Measurements from ENCODE around the gene KIN.
"Not testable (repeated sequence)": the region's sequence is repeated elsewhere in the genome, so short reads cannot be mapped to it uniquely, and the experiment has no call there.

The KIN gene

DNA sequence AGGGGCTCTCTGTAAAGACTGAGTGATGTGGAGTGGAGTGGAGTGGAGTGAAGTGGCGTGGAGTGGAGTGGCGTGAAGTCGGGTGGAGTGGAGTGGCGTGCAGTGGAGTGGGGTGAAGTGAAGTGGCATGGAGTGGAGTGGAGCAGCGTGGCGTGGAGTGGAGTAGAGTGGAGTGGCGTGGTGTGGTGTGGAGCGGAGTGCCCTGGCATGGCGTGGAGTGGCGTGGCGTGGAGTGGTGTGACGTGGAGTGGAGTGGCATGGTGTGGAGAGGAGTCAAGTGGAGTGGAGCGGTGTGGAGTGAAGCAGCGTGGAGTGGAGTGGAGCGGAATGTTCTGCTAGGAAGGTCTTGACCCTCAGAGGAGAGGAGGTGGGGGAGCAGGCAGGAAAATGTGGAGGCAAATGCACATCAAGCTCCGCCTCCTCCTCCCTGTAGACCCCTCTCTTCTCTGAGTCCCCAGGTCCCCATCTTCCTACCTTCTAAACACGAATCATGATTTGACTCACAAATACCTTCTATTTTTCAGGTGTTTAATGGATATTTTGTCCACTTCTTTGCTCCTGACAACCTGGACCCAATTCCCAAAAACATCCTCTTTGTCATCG is 64.8 kb downstream of the KIN start:
- no peak for DNase-seq (ENCODE audit: low spot score)

DNA sequence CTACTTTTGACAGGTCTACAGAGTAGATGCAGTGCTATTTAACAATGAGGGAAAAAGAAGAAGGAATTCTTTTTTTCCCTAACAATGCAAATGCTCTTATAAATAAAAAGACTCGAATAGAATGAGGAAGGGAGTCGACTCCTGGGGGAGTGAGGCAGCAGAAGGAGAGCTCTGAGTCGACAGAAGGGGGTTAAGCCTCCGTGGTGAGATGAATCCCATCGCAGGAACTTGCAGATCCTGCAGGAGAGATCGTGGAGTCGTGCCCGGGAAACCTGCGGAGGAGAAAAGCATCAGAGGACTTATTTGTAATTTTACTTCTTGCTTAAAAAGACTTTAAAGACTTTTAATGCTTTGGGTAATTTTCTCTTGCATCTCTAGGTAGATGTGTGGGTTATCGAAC is 67.3 kb downstream of the KIN start:
- no peak for DNase-seq (ENCODE audit: low spot score)

DNA sequence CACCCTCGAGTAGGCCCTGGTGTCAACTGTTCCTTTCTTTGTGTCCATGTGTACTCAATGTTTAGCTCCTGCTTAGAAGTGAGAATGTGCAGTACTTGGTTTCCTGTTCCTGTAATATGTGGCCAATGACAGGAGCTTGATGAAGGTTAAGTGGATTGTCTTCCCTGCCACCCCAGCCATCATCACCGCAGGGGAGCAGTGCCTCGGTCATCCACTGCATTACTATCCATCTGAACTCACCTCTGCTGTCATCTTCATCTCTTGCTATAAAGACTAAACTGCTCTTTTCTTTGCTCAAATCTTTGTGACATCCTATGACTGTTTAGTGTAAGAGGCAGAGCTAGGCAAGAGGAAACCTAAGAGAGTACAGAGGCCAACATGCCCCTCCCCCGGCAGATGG is 69.1 kb downstream of the KIN start:
- DNase-seq (ENCODE audit: low spot score), result no peak

DNA sequence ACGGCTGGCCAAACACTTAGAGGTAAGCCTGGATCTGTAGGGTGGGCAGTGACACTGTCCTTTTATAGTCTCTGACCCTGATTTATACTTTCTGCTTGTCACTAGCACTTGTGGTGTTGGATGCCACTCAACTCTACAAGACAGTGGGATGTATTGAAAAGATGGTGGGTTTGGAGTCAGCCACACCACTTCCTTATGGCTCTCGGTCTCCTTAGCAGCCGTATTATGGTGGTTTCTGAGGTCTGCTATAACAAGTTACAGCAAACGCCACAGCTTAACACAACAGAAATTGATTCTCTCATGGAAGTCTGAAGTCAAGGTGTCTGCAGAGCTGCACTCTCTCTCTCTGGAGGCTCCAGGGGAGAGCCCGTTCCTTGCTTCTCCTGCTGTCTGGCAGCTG is 70.0 kb downstream of the KIN start:
- DNase-seq (ENCODE audit: low spot score), result no peak

DNA sequence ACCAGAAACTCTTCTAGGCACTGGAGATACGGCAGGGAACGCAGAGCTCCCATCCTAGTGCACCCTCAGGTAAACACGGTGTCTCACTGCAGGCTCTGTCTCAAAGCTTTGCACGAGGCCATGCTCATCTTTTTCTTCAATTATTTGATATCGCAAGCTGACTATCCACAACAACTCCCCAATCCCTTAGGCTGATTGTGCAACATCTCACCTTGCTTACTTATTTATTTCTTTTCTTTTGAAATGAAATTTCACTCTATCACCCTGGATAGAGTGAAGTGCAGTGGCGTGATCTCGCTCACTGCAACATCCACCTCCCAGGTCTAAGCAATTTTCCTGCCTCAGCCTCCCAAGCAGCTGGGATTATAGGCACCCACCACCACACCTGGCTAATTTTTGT is 72.3 kb downstream of the KIN start:
- DNase-seq (ENCODE audit: low spot score), result no peak

DNA sequence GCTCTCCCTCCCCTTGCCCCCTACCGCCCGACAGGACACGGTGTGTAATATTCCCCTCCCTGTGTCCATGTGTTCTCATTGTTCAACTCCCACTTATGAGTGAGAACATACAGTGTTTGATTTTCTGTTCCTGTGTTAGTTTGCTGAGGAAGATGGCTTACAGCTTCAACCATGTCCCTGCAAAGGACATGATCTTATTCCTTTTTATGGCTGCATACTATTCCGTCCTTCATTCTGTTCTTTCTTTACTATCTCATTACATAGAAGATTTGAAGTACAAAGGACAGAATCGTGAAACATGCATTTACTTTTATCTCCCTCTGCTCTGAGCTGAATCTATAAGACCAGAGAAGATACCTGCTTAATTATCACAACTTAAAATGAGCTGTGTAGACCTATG is 76.7 kb downstream of the KIN start:
- not testable (repeated sequence) for DNase-seq (ENCODE audit: low spot score)

DNA sequence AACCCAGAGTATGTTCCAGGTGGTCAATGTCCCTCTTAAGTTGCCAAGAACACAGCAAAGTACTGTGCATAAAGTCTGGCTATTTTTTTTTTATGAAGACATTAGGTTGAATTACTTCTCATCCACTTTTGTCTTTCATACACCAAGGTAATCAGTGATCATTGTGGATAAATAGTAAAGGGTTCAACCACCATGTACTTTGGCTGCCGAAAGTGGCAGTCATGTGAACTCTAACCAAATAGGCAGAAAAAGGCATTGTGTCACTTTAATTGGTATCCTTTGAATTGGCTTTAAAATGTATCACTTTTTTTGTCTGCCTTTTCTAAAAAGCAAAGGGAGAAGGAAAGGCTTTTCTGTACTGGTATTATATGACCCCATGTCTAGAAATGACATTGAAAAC is 77.3 kb downstream of the KIN start:
- DNase-seq (ENCODE audit: low spot score), result no peak

DNA sequence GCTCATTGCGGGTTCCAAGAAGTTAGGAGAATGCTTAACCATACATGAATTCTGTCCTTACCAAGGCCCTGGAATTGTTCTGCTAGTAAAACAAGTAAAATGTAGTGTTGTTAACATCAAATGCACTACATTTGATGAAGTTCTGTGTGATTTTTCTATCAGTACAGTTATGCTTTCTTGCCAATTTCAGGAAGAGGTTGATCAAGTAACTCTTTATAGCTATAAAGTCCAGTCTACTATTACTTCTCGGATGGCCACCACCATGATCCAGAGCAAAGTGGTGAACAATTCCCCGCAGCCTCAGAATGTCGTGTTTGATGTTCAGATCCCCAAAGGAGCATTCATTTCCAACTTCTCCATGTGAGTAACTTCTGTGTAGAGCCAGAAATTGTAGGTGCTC is 79.0 kb downstream of the KIN start:
- no peak for DNase-seq (ENCODE audit: low spot score)

DNA sequence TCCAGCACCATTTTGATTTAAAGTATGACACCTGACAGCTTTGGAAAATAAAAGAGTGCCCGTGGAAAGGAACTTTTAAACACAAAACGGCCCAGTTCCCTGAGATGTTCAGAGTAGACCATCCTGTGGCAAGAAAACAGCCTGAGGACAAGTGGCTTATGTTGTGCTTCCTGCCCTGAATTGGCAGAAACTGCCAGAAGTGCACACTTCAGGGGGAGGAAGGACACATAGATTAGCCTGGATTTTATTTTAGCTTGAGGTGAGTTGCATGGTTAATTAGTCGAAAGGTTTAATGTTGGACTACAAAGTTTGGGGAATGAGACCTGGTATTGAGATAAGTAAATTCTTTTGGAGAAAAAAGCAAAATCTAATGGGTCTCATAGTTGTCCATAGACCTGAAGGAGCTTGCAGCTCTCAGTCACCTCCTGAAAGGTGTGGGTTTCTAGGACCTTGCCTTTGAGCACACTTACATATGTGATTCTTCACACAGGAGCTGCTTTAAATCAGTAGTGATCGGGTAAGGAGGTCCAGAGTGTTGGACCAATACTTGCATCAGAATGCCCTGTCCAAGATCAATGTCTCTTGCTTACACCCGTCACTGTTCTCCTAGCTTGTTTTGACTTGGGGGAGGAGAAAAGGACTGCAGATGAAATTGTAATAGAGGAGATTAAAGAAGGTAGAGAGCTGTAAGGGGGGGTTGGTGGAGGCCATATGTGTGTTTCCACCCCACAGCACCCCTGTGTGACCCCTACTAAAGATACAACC is 79.8 kb downstream of the KIN start:
- no peak for DNase-seq (ENCODE audit: low spot score)

DNA sequence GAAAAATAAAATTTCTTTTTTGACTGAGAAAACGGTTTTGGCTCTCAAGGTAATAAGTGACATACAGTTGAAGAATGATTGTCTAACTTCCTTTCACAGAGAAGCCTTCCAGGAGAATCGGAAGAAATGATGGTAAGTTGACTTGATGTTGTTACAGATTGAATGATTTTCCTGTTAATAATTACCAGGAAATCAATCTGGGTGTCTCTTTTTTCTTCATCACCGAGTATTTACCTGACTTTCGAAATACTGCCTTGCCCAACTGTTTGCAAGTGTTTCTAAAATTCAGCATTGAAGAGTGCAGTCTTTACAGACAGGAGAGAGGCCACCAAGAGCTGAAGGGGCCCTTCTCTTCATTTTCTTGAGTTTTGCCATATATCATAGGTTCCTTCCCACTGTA is 80.7 kb downstream of the KIN start:
- no peak for DNase-seq (ENCODE audit: low spot score)

DNA sequence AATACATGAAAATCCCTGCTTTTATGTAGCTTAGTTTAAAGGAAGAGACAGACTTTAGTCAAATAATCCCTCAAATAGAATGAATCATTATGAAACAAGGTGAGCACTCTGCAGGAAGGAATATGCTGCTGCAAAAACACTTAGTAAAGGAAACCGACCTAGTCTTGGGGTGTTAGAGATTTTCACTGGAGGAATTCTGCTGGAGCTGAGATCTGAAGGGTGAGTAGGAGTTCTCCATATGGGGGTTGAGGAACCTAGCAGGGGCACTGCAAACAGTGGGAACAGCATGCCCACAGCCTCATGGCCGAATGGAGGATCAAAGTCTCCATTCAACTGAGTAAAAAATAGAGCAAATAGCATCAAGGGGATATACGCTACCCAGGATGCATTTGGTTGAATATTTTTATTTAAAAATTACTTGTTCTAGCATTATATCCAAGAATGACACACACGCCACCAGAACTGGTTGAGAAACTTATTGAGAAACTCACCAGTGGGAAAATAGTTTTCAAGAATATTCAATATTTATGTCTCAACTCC is 81.2 kb downstream of the KIN start:
- DNase-seq (ENCODE audit: low spot score), result no peak

DNA sequence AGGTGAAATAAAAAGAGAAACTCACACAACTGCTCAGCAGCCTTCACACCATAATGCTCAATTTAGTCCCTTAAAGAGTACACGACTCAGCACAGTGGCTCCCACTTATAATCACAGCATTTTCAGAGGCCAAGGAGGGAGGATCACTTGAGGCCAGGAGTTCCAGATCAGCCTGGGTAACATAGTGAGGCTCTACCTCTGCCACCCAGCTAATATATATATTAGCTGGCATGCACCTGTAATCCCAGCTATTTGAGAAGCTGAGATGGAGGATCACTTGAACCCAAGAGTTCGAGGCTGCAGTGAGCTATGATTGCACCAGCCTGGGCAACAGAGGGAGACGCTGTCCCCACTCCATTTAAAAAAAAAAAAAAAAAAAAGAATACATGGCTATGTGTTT is 82.5 kb downstream of the KIN start:
- DNase-seq (ENCODE audit: low spot score), result no peak

DNA sequence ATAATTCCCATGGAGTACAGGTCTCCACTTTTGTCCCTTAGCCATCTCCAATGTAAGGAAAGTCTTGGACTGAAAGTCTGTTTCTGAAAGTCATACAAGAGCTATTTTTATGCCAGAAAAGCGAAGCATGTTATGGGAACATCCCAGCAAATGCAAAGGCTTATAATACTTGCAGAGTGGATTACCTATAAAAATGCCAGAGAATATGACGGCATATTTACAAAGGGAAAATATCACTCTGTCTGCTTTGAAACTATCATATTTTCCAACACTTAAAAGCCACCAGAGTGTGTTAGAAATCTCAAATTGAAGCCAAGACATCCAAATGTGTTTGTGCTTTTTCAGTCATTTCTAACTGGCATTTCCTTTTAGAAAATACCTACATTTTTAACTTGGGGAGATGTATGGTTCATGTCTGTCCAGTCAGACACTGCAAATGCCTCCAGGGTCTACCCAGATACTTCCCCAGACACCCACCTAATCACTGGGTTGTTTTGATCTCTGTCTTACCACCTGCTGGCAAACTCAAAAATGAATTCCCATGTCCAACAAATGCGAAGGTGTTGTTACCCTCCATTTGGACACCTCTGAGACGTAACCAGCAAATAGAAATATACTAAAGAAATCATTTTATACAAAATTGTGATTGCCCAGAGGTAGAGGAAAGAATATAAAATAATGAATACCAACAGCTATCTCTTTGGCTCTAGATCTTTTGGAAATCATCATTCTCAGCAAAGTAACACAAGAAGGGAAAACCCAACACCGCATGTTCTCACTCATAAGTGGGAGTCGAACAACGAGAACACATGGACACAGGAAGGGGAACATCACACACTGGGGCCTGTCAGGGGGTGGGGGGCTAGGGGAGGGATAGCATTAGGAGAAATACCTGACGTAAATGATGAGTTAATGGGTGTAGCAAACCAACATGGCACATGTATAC is 83.4 kb downstream of the KIN start:
- no peak for DNase-seq (ENCODE audit: low spot score)

DNA sequence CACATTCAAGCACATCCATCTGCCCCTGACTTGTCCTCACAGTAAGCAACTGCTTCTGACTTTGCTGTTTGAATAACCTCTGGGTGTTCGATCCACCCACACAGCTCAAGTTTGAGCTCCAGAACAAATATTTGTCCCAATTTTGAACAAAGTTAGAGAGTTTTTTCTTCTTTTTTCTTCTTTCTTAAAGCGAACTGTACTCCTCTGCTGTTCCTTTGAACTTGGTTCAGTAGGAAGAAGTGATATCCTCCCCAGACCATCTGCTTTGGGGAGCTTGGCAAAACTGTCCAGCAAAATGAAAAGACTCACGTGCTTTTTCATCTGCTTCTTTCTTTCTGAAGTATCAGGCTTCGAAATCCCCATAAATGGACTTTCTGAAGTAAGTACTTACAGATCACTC is 84.7 kb downstream of the KIN start, which contains the start of gene ITIH2:
Gene ITIH2 (plus strand): TSS at position 177 of the 400 bp plus-strand sequence. CDS start 119 bp downstream, at position 296.
- no peak for DNase-seq (ENCODE audit: low spot score)

DNA sequence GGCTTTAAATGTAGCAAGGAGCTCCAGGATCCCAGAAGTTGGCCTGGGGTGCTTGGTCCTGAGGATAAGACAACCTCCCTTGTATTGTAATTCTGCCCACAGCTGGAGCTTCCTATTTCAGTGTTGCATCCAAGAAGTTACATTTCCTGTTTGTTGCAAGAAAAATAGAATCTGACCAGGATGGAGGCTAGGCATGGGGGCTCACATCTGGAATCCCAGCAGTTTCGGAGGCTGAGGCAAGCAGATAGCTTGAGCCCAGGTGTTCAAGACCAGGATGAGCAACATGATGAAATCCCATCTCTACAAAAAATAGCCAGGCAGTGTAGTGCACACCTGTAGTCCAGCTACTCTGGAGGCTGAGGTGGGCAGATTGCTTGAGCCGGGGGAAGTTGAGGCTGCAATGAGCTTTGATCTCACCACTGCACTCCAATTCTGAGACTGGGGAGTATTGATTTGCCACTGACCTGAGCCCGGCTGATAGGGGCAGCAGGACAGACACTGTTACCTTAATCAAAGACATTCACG is 85.4 kb downstream of the KIN start:
- DNase-seq (ENCODE audit: low spot score), result no peak

DNA sequence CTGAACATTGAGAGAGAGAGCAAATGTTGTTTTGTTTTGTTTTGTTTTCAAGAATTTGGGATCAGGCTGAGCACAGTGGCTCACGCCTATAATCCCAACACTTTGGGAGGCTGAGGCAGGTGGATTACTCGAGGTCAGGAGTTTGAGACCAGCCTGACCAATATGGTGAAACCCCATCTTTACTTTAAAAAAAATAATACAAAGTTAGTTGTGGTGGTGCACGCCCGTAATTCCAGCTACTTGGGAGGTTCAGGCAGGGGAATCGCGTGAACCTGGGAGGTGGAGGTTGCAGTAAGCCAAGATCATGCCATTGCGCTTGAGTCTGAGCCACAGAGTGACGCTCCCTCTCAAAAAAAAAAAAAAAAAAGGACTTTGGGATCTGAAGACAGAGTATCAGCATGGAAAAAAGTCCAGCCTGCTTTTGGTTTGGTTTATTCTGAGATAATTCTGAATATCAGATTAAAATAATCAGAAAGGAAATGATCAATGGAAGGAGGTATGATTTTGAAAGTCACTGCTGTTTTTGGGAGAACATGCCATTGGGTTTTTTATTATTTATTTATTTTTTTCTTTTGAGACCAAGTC is 86.5 kb downstream of the KIN start:
- DNase-seq (ENCODE audit: low spot score), result no peak

Measured in SW480 (cell line).